HEK293T (cell line): ENCODE data around the gene DNAAF9.

Experiments used
- CTBP1 ChIP-seq: fragments of 450-650 bp; IDR thresholded peaks from 2 replicates; pipeline ENCODE4 v1.6.1; 2016; ENCODE audit warnings: borderline replicate concordance
- ELF4 ChIP-seq: fragments of 450-650 bp; IDR thresholded peaks from 2 replicates; pipeline ENCODE4 v1.6.1; 2017; ENCODE audit warnings: antibody characterized with exemption
- FOXA1 ChIP-seq: fragments of 450-650 bp; IDR thresholded peaks from 2 replicates; pipeline ENCODE4 v1.6.1; 2016; ENCODE audit warnings: mild to moderate bottlenecking
- FOXK2 ChIP-seq: fragments of 450-650 bp; IDR thresholded peaks from 2 replicates; pipeline ENCODE4 v1.6.1; 2016; ENCODE audit warnings: mild to moderate bottlenecking
- FOXM1 ChIP-seq: fragments of 450-650 bp; IDR thresholded peaks from 2 replicates; pipeline ENCODE4 v1.6.1; 2017; ENCODE audit warnings: mild to moderate bottlenecking, borderline replicate concordance
- HDGF ChIP-seq: fragments of 450-650 bp; IDR thresholded peaks from 2 replicates; pipeline ENCODE4 v1.6.1; 2017; ENCODE audit warnings: antibody characterized with exemption, borderline replicate concordance
- NFRKB ChIP-seq: fragments of 450-650 bp; IDR thresholded peaks from 2 replicates; pipeline ENCODE4 v1.6.1; 2016; ENCODE audit warnings: mild to moderate bottlenecking, moderate library complexity
- TF ChIP-seq, protein P1 (sequence below): fragments of 450-650 bp; IDR thresholded peaks from 2 replicates; pipeline ENCODE4 v1.6.1; 2016

DNA sequence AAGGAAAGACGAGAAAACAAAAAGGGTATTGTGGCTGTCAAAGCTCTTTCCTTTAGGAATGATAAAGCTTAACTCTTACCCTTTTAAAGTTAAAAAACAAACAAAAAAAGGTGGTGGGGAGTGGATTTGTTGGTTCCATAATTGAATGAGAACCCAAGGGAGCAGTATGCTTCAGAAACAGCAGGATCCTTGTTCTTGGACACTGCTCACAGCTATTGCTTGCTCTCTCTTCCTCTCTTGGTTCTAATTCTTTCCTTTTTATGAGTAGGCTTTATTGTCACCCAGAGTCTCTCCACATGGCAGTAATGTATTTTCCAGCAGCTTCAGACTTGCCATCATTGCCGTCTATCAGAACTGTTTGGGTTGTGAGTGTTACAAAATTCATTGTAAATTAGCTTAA, 44.7 kb upstream of the DNAAF9 start:
- TF ChIP-seq HDGF, result no peak
- TF ChIP-seq FOXM1, result no peak
- TF ChIP-seq NFRKB, result no peak
- no peak for TF ChIP-seq ELF4
- TF ChIP-seq, protein P1, sequence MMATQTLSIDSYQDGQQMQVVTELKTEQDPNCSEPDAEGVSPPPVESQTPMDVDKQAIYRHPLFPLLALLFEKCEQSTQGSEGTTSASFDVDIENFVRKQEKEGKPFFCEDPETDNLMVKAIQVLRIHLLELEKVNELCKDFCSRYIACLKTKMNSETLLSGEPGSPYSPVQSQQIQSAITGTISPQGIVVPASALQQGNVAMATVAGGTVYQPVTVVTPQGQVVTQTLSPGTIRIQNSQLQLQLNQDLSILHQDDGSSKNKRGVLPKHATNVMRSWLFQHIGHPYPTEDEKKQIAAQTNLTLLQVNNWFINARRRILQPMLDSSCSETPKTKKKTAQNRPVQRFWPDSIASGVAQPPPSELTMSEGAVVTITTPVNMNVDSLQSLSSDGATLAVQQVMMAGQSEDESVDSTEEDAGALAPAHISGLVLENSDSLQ, result no peak
- TF ChIP-seq CTBP1, result no peak
- TF ChIP-seq FOXA1, result no peak
- TF ChIP-seq FOXK2, result no peak
